Prostate gland (tissue), 2 donors: Measurements from ENCODE around the gene MRPL3. TPM values are rescaled to one million over a fixed set of nuclear protein-coding genes. Genes with fewer than 3 reads are reported as not detected.

Experiments used
- DNase-seq: peaks from one replicate; pipeline ENCODE4 v3.0.0-alpha.2; 2019; ENCODE audit warnings: low spot score
- H3K27ac ChIP-seq, 2 donors: fragments of 200-600 bp; sonication (generic); 2 replicates each; pipeline ENCODE4 v1.5.1; 2017 to 2019
- H3K27me3 ChIP-seq: fragments of 200-600 bp; sonication (generic); replicated peaks from 2 replicates; pipeline ENCODE4 v1.5.1; 2019; ENCODE audit not compliant: insufficient read depth
- H3K36me3 ChIP-seq, 2 donors: fragments of 200-600 bp; sonication (generic); 1 replicate in 1 of 2; 2 replicates in 1 of 2; pipeline versions ENCODE4 v1.5.1 to v1.8.1; 2017 to 2019
- H3K4me1 ChIP-seq: fragments of 200-600 bp; sonication (generic); replicated peaks from 2 replicates; pipeline ENCODE4 v1.5.1; 2019
- H3K4me3 ChIP-seq, 2 donors: fragments of 200-600 bp; sonication (generic); 2 replicates each; pipeline ENCODE4 v1.5.1; 2017 to 2019
- H3K9me3 ChIP-seq: fragments of 200-600 bp; sonication (generic); 2 replicates; pipeline ENCODE4 v1.5.1; 2017
- POLR2A ChIP-seq: fragments of 450-650 bp; IDR thresholded peaks from one replicate; pipeline ENCODE4 v1.6.1; 2016; ENCODE audit warnings: antibody characterized with exemption, mild to moderate bottlenecking
- POLR2AphosphoS5 ChIP-seq: sonication (generic); formaldehyde crosslinking; IDR thresholded peaks from one replicate; pipeline ENCODE4 v1.6.1; 2017; ENCODE audit warnings: antibody characterized with exemption
- WGBS: methylation state at CpG from one replicate; pipeline ENCODE4 v1.1.5; 2018; 5-methylcytosine and 5-hydroxymethylcytosine counted together
- intact Hi-C: fragments of 100-400 bp; cut with DNase I; formaldehyde crosslinking; loops from one replicate; pipeline ENCODE4 v1.14.2; 2022
- total RNA-seq, 2 donors: library from RNA; depleted of rRNA; stranded (reverse); fragments of >200 nt; gene quantifications; one replicate each; pipeline ENCODE4 v1.1.0, GENCODE V29; 2016
- TF ChIP-seq, protein P1 (sequence below), 4 experiments: fragments of 200-600 bp in 2 of 4; fragments of 450-650 bp in 2 of 4; sonication (generic) in 2 of 4; IDR thresholded peaks; 1 replicate in 3 of 4; 2 replicates in 1 of 4; pipeline ENCODE4 v1.5.1; 2016 to 2019; ENCODE audit warnings: antibody characterized with exemption in 4 of 4, mild to moderate bottlenecking in 2 of 4, moderate library complexity in 2 of 4

The MRPL3 gene
- total RNA-seq, 2 donors from 2014 or later, result 73.0 to 90.8 TPM

DNA sequence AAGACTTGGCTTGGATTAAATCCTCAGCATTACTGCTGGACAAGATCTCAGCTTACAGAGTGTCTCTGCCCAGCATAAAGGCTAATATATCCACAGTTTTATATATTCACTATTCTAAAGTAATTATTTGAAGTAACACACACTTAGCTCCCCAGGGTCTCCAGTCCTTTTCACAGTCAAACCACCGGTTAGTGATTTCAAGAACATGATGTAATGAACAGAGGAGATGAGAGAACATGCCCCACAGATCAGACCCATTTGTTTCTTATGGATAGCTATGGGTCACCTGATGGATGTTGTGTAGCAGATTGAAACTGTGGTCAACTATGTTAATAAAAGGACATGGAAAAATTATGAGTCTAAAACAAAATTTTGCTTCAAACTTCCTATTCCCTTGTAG is 44.8 kb upstream of the MRPL3 start:
- Histone ChIP-seq H3K4me3 (no peak overlapping the region), H3K27ac (no peak overlapping the region), H3K9me3 (no peaks in the 10 kb centered on the region), H3K36me3 (no peaks in the 10 kb centered on the region), H3K27me3 (no peaks in the 10 kb centered on the region), H3K4me1 (no peaks in the 10 kb centered on the region)
- DNase-seq, result no peak
- intact Hi-C loops, result no loop called here
- WGBS, result 91% methylated on average over 1 of the region's 1 CpG
- TF ChIP-seq POLR2A, result no peak
- TF ChIP-seq, protein P1, sequence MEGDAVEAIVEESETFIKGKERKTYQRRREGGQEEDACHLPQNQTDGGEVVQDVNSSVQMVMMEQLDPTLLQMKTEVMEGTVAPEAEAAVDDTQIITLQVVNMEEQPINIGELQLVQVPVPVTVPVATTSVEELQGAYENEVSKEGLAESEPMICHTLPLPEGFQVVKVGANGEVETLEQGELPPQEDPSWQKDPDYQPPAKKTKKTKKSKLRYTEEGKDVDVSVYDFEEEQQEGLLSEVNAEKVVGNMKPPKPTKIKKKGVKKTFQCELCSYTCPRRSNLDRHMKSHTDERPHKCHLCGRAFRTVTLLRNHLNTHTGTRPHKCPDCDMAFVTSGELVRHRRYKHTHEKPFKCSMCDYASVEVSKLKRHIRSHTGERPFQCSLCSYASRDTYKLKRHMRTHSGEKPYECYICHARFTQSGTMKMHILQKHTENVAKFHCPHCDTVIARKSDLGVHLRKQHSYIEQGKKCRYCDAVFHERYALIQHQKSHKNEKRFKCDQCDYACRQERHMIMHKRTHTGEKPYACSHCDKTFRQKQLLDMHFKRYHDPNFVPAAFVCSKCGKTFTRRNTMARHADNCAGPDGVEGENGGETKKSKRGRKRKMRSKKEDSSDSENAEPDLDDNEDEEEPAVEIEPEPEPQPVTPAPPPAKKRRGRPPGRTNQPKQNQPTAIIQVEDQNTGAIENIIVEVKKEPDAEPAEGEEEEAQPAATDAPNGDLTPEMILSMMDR (IDR thresholded peaks at IDR 0.05), result no peak
- no peak for TF ChIP-seq POLR2AphosphoS5

DNA sequence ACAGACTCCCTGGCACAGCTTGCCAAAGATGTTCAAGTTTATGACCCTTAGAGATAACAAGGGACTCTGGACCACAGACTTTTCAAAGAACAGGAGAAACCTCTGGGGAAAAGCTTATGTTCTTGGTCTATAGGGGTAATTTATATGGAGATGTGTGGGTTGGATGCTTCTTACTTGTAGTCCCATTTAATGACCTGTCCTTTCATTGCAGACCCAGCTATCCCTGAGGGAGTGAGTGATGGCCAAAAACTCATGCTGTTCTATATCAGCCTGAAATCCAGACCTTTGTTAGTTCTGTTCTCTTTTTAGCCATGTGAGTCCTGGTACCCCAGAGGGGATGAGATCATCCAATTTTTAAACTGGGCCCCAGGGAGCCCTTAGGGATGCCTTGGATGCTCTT is 43.7 kb upstream of the MRPL3 start:
- intact Hi-C loops, result no loop called here
- no peaks in the 10 kb centered on the region for H3K9me3 ChIP-seq
- H3K36me3 ChIP-seq, result no peaks in the 10 kb centered on the region
- no peak overlapping the region for H3K4me3 ChIP-seq
- TF ChIP-seq POLR2AphosphoS5 (no peak), POLR2A (no peak)
- TF ChIP-seq, protein P1 (IDR thresholded peaks at IDR 0.05), result no peak
- DNase-seq, result no peak
- no peak overlapping the region for H3K27ac ChIP-seq
- no peaks in the 10 kb centered on the region for H3K4me1 ChIP-seq
- H3K27me3 ChIP-seq, result no peaks in the 10 kb centered on the region

DNA sequence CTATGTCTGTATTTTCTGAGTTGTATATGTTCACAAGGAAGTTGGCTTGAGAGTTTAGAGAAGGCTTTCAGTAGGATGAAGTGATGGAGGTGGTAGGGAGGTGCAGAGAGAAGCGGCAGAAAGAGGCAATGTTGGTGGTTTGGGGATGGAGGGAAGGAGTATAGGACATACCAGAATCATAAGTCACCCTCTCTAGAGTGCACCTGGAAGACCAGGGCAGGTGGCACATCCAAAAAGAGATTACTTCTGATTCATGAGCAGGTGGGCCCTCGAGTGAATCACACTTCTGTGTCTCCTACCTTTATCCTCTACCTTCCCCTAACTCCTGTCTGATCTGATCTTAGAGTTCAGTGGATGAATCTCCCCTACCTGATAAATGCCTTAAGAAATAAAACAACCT is 41.8 kb upstream of the MRPL3 start:
- no peaks in the 10 kb centered on the region for H3K36me3 ChIP-seq
- WGBS, result 93% methylated on average over 2 of the region's 2 CpGs
- no peak for TF ChIP-seq POLR2AphosphoS5
- TF ChIP-seq POLR2A, result no peak
- TF ChIP-seq, protein P1 (IDR thresholded peaks at IDR 0.05), result no peak
- H3K4me3 ChIP-seq, result no peak overlapping the region
- H3K27ac ChIP-seq, result no peak overlapping the region
- no peak for DNase-seq
- intact Hi-C loops, result no loop called here
- H3K27me3 ChIP-seq, result no peaks in the 10 kb centered on the region
- H3K9me3 ChIP-seq, result no peaks in the 10 kb centered on the region
- no peaks in the 10 kb centered on the region for H3K4me1 ChIP-seq

DNA sequence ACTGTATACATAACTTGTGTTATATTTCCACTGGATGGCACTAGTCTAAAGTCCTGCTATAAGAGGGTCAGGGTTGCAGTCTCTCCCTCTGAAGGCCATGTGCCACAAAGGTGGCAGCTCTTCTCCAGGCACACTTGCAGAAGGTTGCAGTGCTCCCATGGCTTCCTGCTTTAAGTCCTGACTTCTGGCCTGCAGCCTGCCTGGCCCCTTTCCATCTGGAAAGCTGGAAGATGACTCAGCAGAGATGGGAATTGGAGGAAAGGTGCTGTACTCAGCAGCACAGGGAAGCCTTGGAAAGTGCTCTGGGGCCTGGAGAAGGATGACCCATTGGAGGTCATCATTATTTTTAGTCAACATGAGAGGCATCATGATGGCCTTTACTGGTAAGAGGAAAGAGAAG is 40.9 kb upstream of the MRPL3 start:
- H3K4me1 ChIP-seq, result no peaks in the 10 kb centered on the region
- TF ChIP-seq, protein P1 (IDR thresholded peaks at IDR 0.05), result no peak
- peak; percentile 59 for TF ChIP-seq POLR2AphosphoS5
- no peaks in the 10 kb centered on the region for H3K36me3 ChIP-seq
- H3K4me3 ChIP-seq, result no peak overlapping the region
- no peak overlapping the region for H3K27ac ChIP-seq
- no peaks in the 10 kb centered on the region for H3K9me3 ChIP-seq
- H3K27me3 ChIP-seq, result no peaks in the 10 kb centered on the region
- DNase-seq, result peak; percentile 48
- intact Hi-C loops, result no loop called here

DNA sequence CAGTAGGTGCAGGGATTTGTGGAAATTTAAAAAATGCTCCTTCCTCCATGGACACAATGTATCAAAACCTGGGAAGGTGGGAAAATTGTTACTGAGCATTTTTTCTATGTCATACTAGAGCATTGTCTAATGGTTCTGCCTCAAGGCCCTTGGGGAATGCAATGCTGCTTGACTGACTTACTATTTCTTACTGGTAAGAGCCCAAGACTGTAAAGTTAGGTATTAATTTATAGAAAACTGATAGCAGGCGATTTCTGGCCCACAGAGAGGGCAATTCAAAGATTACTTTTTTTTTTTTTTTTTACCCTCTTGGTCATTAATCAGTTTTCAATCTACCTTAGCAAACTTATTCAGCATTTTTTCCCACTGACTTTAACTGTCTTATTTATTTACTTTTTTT is 38.5 kb upstream of the MRPL3 start:
- WGBS, result 85% methylated on average over 1 of the region's 1 CpG
- no peaks in the 10 kb centered on the region for H3K9me3 ChIP-seq
- intact Hi-C loops, result no loop called here
- no peak overlapping the region for H3K4me3 ChIP-seq
- TF ChIP-seq, protein P1 (IDR thresholded peaks at IDR 0.05), result no peak
- no peak for TF ChIP-seq POLR2A
- no peak for TF ChIP-seq POLR2AphosphoS5
- no peaks in the 10 kb centered on the region for H3K4me1 ChIP-seq
- DNase-seq, result no peak
- no peaks in the 10 kb centered on the region for H3K27me3 ChIP-seq
- H3K27ac ChIP-seq, result no peak overlapping the region
- H3K36me3 ChIP-seq, result no peaks in the 10 kb centered on the region
